ENCODE results near the gene SH3BGRL2.

DNA sequence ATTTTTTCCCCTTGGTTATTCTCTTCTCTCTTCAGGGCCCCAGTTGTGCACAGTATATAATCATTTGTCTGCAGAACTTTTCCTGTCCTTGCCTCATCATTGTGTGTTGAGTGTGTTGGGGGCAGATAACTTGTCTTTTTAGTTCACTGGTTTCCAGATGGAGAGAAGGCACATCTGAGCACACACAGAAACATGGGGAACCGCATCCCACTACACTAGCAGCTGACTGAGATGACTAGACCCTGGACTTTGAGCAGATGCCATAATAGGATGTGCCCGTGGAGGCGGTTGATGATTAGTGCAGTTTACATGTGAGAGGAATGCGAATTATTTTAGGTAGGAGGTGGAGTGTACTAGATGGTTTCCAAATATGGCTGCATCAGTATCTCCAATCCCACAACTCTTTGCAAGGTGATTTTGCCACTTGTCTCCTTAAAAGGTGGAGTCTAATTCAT lies 26.5 kb upstream of the SH3BGRL2 start:
- TF ChIP-seq, protein P1, sequence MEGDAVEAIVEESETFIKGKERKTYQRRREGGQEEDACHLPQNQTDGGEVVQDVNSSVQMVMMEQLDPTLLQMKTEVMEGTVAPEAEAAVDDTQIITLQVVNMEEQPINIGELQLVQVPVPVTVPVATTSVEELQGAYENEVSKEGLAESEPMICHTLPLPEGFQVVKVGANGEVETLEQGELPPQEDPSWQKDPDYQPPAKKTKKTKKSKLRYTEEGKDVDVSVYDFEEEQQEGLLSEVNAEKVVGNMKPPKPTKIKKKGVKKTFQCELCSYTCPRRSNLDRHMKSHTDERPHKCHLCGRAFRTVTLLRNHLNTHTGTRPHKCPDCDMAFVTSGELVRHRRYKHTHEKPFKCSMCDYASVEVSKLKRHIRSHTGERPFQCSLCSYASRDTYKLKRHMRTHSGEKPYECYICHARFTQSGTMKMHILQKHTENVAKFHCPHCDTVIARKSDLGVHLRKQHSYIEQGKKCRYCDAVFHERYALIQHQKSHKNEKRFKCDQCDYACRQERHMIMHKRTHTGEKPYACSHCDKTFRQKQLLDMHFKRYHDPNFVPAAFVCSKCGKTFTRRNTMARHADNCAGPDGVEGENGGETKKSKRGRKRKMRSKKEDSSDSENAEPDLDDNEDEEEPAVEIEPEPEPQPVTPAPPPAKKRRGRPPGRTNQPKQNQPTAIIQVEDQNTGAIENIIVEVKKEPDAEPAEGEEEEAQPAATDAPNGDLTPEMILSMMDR (IDR thresholded peaks at IDR 0.05) = no peak
- no peak for TF ChIP-seq EP300 (IDR thresholded peaks at IDR 0.05; ENCODE audit: low read depth)
